Colonic mucosa (tissue), 4 donors: ENCODE results near the gene ANAPC15. TPM values are rescaled to one million over a fixed set of nuclear protein-coding genes. Genes with fewer than 3 reads are reported as not detected.

Experiments used
- DNase-seq: peaks from one replicate; pipeline ENCODE4 v3.0.0-alpha.2; 2020
- H3K27ac ChIP-seq: fragments of 200-600 bp; one replicate; pipeline ENCODE4 v1.8.0; 2021
- H3K27me3 ChIP-seq: fragments of 200-600 bp; one replicate; pipeline ENCODE4 v1.8.0; 2021
- H3K36me3 ChIP-seq: fragments of 200-600 bp; one replicate; pipeline ENCODE4 v1.8.0; 2021
- H3K4me1 ChIP-seq: fragments of 200-600 bp; one replicate; pipeline ENCODE4 v1.8.0; 2021; ENCODE audit warnings: mild to moderate bottlenecking
- H3K4me3 ChIP-seq: fragments of 200-600 bp; one replicate; pipeline ENCODE4 v1.8.0; 2021
- H3K9ac ChIP-seq, 2 donors: one replicate each; pipeline ENCODE4 v1.7.0; 2013; ENCODE audit warnings: control low read depth in 2 of 2, low read depth in 2 of 2, low read length in 2 of 2
- H3K9me3 ChIP-seq: fragments of 200-600 bp; one replicate; pipeline ENCODE4 v1.8.0; 2021
- intact Hi-C: fragments of 100-400 bp; cut with DNase I; formaldehyde crosslinking; loops from one replicate; pipeline ENCODE4 v1.14.1; 2022
- total RNA-seq, 2 donors: library from RNA; stranded (reverse); fragmentation: NEBNext Ultra II Directional in 1 of 2; extraction: Animal tissue kit (Norgen Biotek cat#: 25700) in 1 of 2; gene quantifications; one replicate each; pipeline ENCODE4 v1.2.1, GENCODE V29; 2021
- TF ChIP-seq, protein P1 (sequence below): fragments of 200-600 bp; IDR thresholded peaks from one replicate; pipeline ENCODE4 v1.8.0; 2022; ENCODE audit warnings: antibody characterized with exemption, mild to moderate bottlenecking
- donor health status: healthy.
- donor health status: DM: no; HTN: no; CAD: no.
- donor health status: DM: no; HTN: no; CAD: no.

Gene ANAPC15
- total RNA-seq, 2 donors from 2014 or later: 45.1 to 70.1 TPM

DNA sequence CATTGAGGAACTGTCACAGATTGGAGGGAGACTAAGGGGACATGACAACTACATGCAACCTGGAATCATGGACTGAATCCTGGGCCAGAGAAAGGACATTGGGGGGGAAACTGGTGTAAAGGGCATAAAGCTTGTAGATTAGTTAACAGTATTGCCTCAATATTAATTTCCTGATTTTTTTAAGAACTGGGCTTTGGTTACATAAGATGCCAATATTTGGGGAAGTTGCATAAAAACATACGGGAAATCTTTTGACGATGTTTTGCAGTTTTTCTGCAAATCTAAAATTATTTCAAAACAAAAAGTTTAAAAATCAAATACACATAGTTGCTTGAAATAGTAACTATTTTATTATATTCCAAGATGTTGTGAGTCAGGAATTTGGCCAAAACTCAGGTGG is 20.2 kb upstream of the ANAPC15 start:
- Histone ChIP-seq H3K27me3 (no peaks in the 10 kb centered on the region), H3K4me1 (no peaks in the 10 kb centered on the region), H3K9ac (no peak overlapping the region), H3K4me3 (no peak overlapping the region), H3K27ac (no peak overlapping the region), H3K9me3 (no peaks in the 10 kb centered on the region), H3K36me3 (no peaks in the 10 kb centered on the region)
- DNase-seq: no peak
- intact Hi-C loops: no loop called here
- TF ChIP-seq, protein P1, sequence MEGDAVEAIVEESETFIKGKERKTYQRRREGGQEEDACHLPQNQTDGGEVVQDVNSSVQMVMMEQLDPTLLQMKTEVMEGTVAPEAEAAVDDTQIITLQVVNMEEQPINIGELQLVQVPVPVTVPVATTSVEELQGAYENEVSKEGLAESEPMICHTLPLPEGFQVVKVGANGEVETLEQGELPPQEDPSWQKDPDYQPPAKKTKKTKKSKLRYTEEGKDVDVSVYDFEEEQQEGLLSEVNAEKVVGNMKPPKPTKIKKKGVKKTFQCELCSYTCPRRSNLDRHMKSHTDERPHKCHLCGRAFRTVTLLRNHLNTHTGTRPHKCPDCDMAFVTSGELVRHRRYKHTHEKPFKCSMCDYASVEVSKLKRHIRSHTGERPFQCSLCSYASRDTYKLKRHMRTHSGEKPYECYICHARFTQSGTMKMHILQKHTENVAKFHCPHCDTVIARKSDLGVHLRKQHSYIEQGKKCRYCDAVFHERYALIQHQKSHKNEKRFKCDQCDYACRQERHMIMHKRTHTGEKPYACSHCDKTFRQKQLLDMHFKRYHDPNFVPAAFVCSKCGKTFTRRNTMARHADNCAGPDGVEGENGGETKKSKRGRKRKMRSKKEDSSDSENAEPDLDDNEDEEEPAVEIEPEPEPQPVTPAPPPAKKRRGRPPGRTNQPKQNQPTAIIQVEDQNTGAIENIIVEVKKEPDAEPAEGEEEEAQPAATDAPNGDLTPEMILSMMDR: no peak

DNA sequence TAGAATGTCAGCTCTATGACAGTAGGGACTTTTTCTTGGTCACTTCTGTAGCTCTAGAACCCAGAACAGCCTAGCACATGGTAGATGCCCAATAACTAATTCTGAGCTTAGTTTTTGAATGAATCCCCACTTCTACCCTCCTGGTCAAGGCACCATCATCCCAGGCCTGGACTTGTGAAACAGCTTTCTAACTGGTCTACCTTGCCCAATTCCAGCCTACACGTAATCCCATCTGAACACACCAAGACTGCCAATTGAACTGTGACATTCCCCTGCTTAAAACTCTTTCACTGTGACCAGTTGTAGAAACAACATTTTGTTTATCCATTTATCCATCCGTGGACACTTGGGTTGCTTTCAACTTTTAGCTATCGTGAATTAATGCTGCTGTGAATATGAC is 16.9 kb upstream of the ANAPC15 start:
- DNase-seq: no peak
- H3K36me3 ChIP-seq: no peaks in the 10 kb centered on the region
- no peak overlapping the region for H3K27ac ChIP-seq
- H3K9ac ChIP-seq: no peak overlapping the region
- no peaks in the 10 kb centered on the region for H3K27me3 ChIP-seq
- intact Hi-C loops: no loop called here
- TF ChIP-seq, protein P1: no peak
- H3K9me3 ChIP-seq: no peaks in the 10 kb centered on the region
- no peaks in the 10 kb centered on the region for H3K4me1 ChIP-seq
- no peak overlapping the region for H3K4me3 ChIP-seq

DNA sequence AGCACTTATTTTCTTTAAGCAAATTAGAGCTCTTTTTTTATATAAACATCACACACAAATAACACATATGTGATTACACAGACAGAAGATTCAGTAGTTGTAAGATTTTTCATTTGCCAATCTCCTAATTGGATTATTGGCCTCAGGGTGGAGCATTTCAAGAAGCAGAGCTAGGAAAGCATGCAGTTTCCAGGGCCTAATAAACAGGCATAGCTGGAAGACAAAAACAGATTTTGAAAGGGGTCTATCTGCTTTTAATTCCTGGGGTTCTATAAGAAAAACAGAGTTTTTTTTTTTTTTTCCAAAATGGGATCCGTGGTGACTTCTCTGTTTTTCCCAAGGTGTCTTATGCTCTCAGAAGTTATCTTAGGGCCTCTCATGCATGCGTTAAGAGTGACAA is 15.4 kb upstream of the ANAPC15 start:
- intact Hi-C loops: no loop called here
- no peak for DNase-seq
- Histone ChIP-seq H3K27me3 (no peaks in the 10 kb centered on the region), H3K9ac (no peak overlapping the region), H3K36me3 (no peaks in the 10 kb centered on the region), H3K4me3 (no peak overlapping the region), H3K9me3 (no peaks in the 10 kb centered on the region), H3K27ac (no peak overlapping the region), H3K4me1 (no peaks in the 10 kb centered on the region)
- TF ChIP-seq, protein P1: no peak

DNA sequence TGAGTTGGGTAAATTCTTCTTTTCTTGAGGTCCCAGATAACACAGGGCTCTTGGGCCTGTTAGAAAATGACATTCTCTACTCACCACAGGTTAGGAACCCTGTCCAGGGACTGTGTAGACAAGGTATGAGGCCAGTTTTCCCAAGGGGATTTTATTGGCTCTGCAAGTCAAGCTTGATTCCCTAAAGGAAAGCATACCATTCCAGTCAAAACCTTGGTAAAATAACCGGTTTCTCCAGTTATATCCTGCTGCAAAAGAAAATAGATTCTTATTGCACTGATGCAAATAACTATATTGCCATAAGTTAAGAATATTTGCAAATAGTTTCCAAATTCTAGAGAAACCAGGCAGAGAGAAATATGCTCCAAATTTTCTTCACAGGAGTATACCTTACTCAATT is 13.5 kb upstream of the ANAPC15 start:
- H3K27me3 ChIP-seq: no peaks in the 10 kb centered on the region
- no peak overlapping the region for H3K27ac ChIP-seq
- H3K4me1 ChIP-seq: no peaks in the 10 kb centered on the region
- H3K36me3 ChIP-seq: no peaks in the 10 kb centered on the region
- H3K9ac ChIP-seq: no peak overlapping the region
- TF ChIP-seq, protein P1: no peak
- H3K4me3 ChIP-seq: no peak overlapping the region
- no peak for DNase-seq
- intact Hi-C loops: no loop called here
- no peaks in the 10 kb centered on the region for H3K9me3 ChIP-seq

DNA sequence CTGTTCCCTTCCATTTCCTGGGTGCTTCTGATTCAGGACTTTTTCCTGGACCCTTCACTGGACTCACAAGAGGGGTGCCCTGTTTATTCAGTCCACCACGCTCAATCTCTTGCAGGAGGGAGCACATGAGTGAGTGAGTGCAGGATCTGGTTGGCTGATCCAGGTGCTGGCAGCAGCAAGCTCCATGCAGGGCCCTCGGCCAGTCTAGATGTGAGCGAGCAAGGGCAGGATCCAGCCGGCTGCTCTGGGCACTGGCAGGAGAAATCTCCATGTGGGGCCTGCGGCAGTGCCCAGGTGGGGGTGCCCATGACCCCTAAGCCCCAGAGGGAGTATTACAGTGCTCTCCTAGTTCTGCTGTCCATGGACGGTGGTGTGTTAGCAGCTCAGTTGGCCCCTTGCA is 11.6 kb upstream of the ANAPC15 start:
- TF ChIP-seq, protein P1: no peak
- Histone ChIP-seq H3K9me3 (no peaks in the 10 kb centered on the region), H3K27ac (no peak overlapping the region), H3K4me1 (no peaks in the 10 kb centered on the region), H3K36me3 (no peaks in the 10 kb centered on the region), H3K27me3 (no peaks in the 10 kb centered on the region), H3K9ac (no peak overlapping the region), H3K4me3 (no peak overlapping the region)
- DNase-seq: no peak
- intact Hi-C loops: no loop called here
